WTC11 (cell line): ENCODE measurements around the gene ASXL3. TPM values are rescaled to one million over a fixed set of nuclear protein-coding genes. Genes with fewer than 3 reads are reported as not detected.

Experiments used
- ATAC-seq: fragments of 200-7000 bp; cut with Tn5 transposase; 2 replicates; pipeline ENCODE4 v1.10.0; 2021; ENCODE audit warnings: mild to moderate bottlenecking, moderate library complexity
- CTCF ChIA-PET: fragments of 300-600 bp; sonication (Branson Sonifier 250); formaldehyde crosslinking; loops from one replicate; lab custom pipeline; 2021; ENCODE audit warnings: antibody characterized with exemption; lab: Charles Lee
- POLR2A ChIA-PET: fragments of 350-600 bp; sonication (Branson Sonifier 250); formaldehyde crosslinking; loops from one replicate; lab custom pipeline; 2021; ENCODE audit warnings: antibody characterized with exemption; lab: Charles Lee
- DNase-seq: peaks from one replicate; pipeline ENCODE4 v3.0.0; 2021; ENCODE audit warnings: low spot score
- H3K27ac Mint-ChIP-seq: 2 replicates; pipeline ENCODE4 v1.8.0; 2021; ENCODE audit warnings: mixed read lengths
- H3K27me3 Mint-ChIP-seq: 2 replicates; pipeline ENCODE4 v1.8.0; 2021; ENCODE audit warnings: low read depth, mild to moderate bottlenecking, moderate library complexity, mixed read lengths
- H3K36me3 Mint-ChIP-seq: 2 replicates; pipeline ENCODE4 v1.8.0; 2021; ENCODE audit warnings: mixed read lengths
- H3K4me1 Mint-ChIP-seq: 2 replicates; pipeline ENCODE4 v1.8.0; 2022; ENCODE audit warnings: mixed read lengths
- H3K4me3 Mint-ChIP-seq: 2 replicates; pipeline ENCODE4 v1.8.0; 2021; ENCODE audit warnings: mild to moderate bottlenecking, moderate library complexity, mixed read lengths
- H3K9me3 Mint-ChIP-seq: 2 replicates; pipeline ENCODE4 v1.8.0; 2021; ENCODE audit warnings: mixed read lengths
- CBFB ChIP-seq: sonication (generic); formaldehyde crosslinking; IDR thresholded peaks from 2 replicates; pipeline ENCODE4 v1.8.1; 2022; ENCODE audit warnings: mild to moderate bottlenecking, low read depth, missing genetic modification reagents
- ELF4 ChIP-seq: sonication (generic); formaldehyde crosslinking; IDR thresholded peaks from 2 replicates; pipeline ENCODE4 v1.8.1; 2022; ENCODE audit warnings: low read depth, mild to moderate bottlenecking, moderate library complexity, missing genetic modification reagents
- FOXK1 ChIP-seq: sonication (generic); formaldehyde crosslinking; IDR thresholded peaks from 2 replicates; pipeline ENCODE4 v1.8.0; 2022; ENCODE audit warnings: mild to moderate bottlenecking, moderate library complexity, missing genetic modification reagents
- GABPB1 ChIP-seq: sonication (generic); formaldehyde crosslinking; IDR thresholded peaks from 2 replicates; pipeline ENCODE4 v1.8.1; 2023; ENCODE audit warnings: mild to moderate bottlenecking, missing genetic modification reagents
- GRHL2 ChIP-seq: fragments of 250-450 bp; sonication (Bioruptor Pico); IDR thresholded peaks from 2 replicates; pipeline ENCODE4 v1.8.0; 2022; ENCODE audit warnings: mild to moderate bottlenecking, moderate library complexity; ENCODE audit not compliant: insufficient replicate concordance, severe bottlenecking
- KAT7 ChIP-seq: sonication (generic); formaldehyde crosslinking; IDR thresholded peaks from 2 replicates; pipeline ENCODE4 v1.8.1; 2023; ENCODE audit warnings: missing genetic modification reagents, mild to moderate bottlenecking, borderline replicate concordance
- MYBL2 ChIP-seq: sonication (generic); formaldehyde crosslinking; IDR thresholded peaks from 2 replicates; pipeline ENCODE4 v1.8.1; 2023; ENCODE audit warnings: mild to moderate bottlenecking, moderate library complexity, missing genetic modification reagents
- RORB ChIP-seq: fragments of 250-450 bp; sonication (Bioruptor Pico); IDR thresholded peaks from 2 replicates; pipeline ENCODE4 v1.9.0; 2021; ENCODE audit warnings: mild to moderate bottlenecking
- TP53 ChIP-seq: sonication (generic); formaldehyde crosslinking; IDR thresholded peaks from 2 replicates; pipeline ENCODE4 v1.8.1; 2023; ENCODE audit warnings: mild to moderate bottlenecking, missing genetic modification reagents
- ZBTB21 ChIP-seq: sonication (generic); formaldehyde crosslinking; IDR thresholded peaks from 2 replicates; pipeline ENCODE4 v1.8.1; 2023; ENCODE audit warnings: mild to moderate bottlenecking, missing genetic modification reagents, borderline replicate concordance
- ZNF317 ChIP-seq: sonication (generic); formaldehyde crosslinking; IDR thresholded peaks from 2 replicates; pipeline ENCODE4 v1.8.1; 2023; ENCODE audit warnings: low read depth, mild to moderate bottlenecking, moderate library complexity, missing genetic modification reagents, borderline replicate concordance
- ZNF423 ChIP-seq: fragments of 250-450 bp; sonication (Bioruptor Pico); IDR thresholded peaks from 2 replicates; pipeline ENCODE4 v2.1.2; 2022; ENCODE audit warnings: mild to moderate bottlenecking, moderate library complexity
- ZNF671 ChIP-seq: fragments of 250-450 bp; sonication (Bioruptor Pico); IDR thresholded peaks from 2 replicates; pipeline ENCODE4 v1.8.0; 2021; ENCODE audit warnings: mild to moderate bottlenecking
- total RNA-seq: library from RNA; stranded (reverse); gene quantifications from 3 replicates; pipeline ENCODE4 v1.2.3, GENCODE V29; 2021
- TF ChIP-seq, protein P1 (sequence below): sonication (generic); formaldehyde crosslinking; IDR thresholded peaks from 2 replicates; pipeline ENCODE4 v1.8.0; 2022; ENCODE audit warnings: mild to moderate bottlenecking, missing genetic modification reagents
- TF ChIP-seq, protein P2 (sequence below): fragments of 250-450 bp; sonication (Bioruptor Pico); conservative IDR thresholded peaks from 2 replicates; pipeline ENCODE4 v1.9.0; 2021; ENCODE audit warnings: mild to moderate bottlenecking
- TF ChIP-seq, protein P3 (sequence below): sonication (generic); formaldehyde crosslinking; IDR thresholded peaks from 2 replicates; pipeline ENCODE4 v1.8.1; 2023; ENCODE audit warnings: mild to moderate bottlenecking, moderate library complexity, missing genetic modification reagents
- TF ChIP-seq, protein P4 (sequence below): fragments of 250-450 bp; sonication (Bioruptor Pico); IDR thresholded peaks from 2 replicates; pipeline ENCODE4 v1.9.0; 2021; ENCODE audit warnings: mild to moderate bottlenecking
- TF ChIP-seq, protein P5 (sequence below): sonication (generic); formaldehyde crosslinking; IDR thresholded peaks from 2 replicates; pipeline ENCODE4 v1.8.0; 2023; ENCODE audit warnings: missing genetic modification reagents, mild to moderate bottlenecking, borderline replicate concordance
- TF ChIP-seq, protein P6 (sequence below): sonication (generic); formaldehyde crosslinking; IDR thresholded peaks from 2 replicates; pipeline ENCODE4 v1.8.0; 2022; ENCODE audit warnings: mild to moderate bottlenecking, missing genetic modification reagents
- TF ChIP-seq, protein P7 (sequence below): sonication (generic); formaldehyde crosslinking; IDR thresholded peaks from 2 replicates; pipeline ENCODE4 v1.8.1; 2023; ENCODE audit warnings: mild to moderate bottlenecking, missing genetic modification reagents, moderate library complexity

ASXL3 gene
- total RNA-seq, 1 experiment from 2014 or later = 0.35 TPM

DNA sequence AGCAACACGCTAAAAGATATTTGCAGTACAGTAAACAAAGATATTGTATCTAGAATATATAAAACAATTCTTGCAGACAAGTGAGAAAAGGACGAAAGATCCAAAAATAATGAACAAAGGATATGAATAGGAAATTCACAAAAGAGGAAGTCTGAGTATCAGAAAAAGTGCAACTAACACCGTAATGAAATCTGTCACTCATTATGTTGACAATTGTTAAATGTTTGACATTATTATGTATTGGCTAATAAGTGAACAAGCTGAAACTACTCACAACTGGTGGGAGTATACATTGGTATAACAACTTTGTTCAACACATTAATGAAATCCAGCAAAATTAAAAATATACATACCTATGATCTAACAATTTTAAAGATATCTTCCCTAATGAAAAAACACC lies 36.7 kb upstream of the ASXL3 start:
- H3K36me3 Mint-ChIP-seq = no peaks in the 10 kb centered on the region
- H3K9me3 Mint-ChIP-seq = peaks cover 4% of the 10 kb centered on the region
- H3K4me1 Mint-ChIP-seq = peaks cover 12% of the 10 kb centered on the region
- POLR2A ChIA-PET = no interaction called here
- no peak overlapping the region for H3K4me3 Mint-ChIP-seq
- no peak for TF ChIP-seq ZNF671
- TF ChIP-seq CBFB (CRISPR knock-in tag) = no peak
- TF ChIP-seq GRHL2 = no peak
- TF ChIP-seq ZBTB21 (CRISPR knock-in tag) = no peak
- TF ChIP-seq, protein P1, sequence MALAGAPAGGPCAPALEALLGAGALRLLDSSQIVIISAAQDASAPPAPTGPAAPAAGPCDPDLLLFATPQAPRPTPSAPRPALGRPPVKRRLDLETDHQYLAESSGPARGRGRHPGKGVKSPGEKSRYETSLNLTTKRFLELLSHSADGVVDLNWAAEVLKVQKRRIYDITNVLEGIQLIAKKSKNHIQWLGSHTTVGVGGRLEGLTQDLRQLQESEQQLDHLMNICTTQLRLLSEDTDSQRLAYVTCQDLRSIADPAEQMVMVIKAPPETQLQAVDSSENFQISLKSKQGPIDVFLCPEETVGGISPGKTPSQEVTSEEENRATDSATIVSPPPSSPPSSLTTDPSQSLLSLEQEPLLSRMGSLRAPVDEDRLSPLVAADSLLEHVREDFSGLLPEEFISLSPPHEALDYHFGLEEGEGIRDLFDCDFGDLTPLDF (CRISPR knock-in tag) = no peak
- TF ChIP-seq ZNF317 (CRISPR knock-in tag) = no peak
- TF ChIP-seq, protein P2, sequence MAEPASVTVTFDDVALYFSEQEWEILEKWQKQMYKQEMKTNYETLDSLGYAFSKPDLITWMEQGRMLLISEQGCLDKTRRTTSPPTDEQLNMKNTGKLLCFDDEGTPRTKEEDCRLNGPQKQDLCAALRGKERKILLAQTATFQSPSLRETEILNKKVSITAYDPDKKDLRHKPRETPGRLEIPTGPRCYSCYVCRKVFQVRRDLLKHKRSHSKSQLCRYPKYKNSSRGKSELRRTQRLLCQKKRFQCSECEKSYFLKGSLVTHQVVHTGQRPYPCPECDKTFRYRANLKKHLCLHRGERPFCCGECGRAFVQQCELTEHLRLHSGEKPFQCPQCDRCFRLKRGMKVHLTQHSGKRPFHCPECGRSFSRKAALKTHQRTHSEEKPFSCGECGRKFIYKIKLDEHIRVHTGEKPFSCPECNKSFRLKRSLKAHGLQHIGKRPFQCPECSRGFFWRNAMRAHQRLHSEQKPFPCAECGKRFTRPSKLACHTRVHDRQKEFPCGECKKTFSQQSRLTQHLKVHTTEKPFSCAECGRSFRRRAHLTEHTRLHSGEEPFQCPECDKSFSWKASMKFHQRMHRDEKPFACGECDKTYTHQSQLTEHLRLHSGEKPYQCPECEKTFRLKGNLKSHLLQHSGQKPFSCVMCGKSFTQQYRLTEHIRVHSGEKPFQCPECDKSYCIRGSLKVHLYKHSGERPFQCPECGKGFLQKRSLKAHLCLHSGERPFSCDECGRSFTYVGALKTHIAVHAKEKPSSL (CRISPR knock-in tag) = no peak
- no peak for TF ChIP-seq GABPB1 (CRISPR knock-in tag)
- no peak for TF ChIP-seq ZNF423 (CRISPR knock-in tag)
- no peak for ATAC-seq
- H3K27ac Mint-ChIP-seq = no peak overlapping the region
- H3K27me3 Mint-ChIP-seq = no peaks in the 10 kb centered on the region
- DNase-seq = no peak
- CTCF ChIA-PET = no interaction called here

DNA sequence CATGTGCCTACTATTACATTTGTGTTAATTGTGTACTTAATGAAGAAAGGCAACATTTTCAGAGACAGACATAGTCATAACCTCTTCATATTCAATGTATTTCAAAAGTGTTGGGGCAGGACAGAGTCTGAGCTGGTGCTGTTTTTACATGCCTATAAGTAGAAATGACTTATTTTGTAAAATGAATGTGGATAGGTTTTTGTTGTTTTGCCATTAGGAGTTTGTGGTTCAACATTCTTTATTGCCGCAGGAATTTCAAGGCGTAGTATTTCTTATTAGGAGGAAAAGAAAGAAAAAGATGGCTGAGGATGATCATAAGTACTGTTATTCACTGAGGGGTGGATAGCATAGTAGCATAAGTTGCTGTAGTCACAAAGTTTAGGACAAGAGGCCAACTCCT lies 21.2 kb upstream of the ASXL3 start:
- Mint-ChIP-seq H3K4me1 (peaks cover 6% of the 10 kb centered on the region), H3K4me3 (no peak overlapping the region), H3K27ac (no peak overlapping the region), H3K27me3 (no peaks in the 10 kb centered on the region), H3K36me3 (no peaks in the 10 kb centered on the region), H3K9me3 (peaks cover 2% of the 10 kb centered on the region)
- DNase-seq (no peak), ATAC-seq (no peak)
- CTCF ChIA-PET = no interaction called here
- POLR2A ChIA-PET = no interaction called here
- TF ChIP-seq TP53 (no peak), ZNF423 (CRISPR knock-in tag) (no peak)

DNA sequence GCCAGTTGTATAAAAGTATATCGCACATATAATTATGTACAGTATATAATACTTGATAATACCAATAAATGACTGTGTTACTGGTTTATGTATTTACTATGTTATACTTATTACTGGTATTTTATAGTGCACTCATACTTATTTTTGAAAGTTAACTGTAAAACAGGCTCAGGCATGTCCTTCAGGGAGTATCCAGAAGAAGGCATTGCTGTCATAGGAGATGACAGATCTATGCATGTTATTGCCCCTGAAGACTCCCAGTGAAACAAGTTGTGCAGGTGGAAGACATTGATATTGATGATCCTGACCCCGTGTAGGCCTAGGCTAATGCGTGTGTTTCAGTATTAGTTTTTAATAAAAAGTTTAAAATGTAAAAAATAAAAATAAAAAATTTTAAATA lies 20.3 kb upstream of the ASXL3 start:
- POLR2A ChIA-PET = no interaction called here
- CTCF ChIA-PET = no interaction called here
- Mint-ChIP-seq H3K4me3 (no peak overlapping the region), H3K4me1 (peaks cover 6% of the 10 kb centered on the region), H3K9me3 (peaks cover 5% of the 10 kb centered on the region), H3K27ac (no peak overlapping the region), H3K36me3 (no peaks in the 10 kb centered on the region), H3K27me3 (no peaks in the 10 kb centered on the region)
- ATAC-seq (no peak), DNase-seq (no peak)
- TF ChIP-seq KAT7 (no peak), RORB (CRISPR knock-in tag) (no peak), ELF4 (CRISPR knock-in tag) (no peak), MYBL2 (CRISPR knock-in tag) (no peak), FOXK1 (CRISPR knock-in tag) (no peak)
- TF ChIP-seq, protein P3, sequence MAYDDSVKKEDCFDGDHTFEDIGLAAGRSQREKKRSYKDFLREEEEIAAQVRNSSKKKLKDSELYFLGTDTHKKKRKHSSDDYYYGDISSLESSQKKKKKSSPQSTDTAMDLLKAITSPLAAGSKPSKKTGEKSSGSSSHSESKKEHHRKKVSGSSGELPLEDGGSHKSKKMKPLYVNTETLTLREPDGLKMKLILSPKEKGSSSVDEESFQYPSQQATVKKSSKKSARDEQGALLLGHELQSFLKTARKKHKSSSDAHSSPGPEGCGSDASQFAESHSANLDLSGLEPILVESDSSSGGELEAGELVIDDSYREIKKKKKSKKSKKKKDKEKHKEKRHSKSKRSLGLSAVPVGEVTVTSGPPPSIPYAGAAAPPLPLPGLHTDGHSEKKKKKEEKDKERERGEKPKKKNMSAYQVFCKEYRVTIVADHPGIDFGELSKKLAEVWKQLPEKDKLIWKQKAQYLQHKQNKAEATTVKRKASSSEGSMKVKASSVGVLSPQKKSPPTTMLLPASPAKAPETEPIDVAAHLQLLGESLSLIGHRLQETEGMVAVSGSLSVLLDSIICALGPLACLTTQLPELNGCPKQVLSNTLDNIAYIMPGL (CRISPR knock-in tag) = no peak
- TF ChIP-seq, protein P4, sequence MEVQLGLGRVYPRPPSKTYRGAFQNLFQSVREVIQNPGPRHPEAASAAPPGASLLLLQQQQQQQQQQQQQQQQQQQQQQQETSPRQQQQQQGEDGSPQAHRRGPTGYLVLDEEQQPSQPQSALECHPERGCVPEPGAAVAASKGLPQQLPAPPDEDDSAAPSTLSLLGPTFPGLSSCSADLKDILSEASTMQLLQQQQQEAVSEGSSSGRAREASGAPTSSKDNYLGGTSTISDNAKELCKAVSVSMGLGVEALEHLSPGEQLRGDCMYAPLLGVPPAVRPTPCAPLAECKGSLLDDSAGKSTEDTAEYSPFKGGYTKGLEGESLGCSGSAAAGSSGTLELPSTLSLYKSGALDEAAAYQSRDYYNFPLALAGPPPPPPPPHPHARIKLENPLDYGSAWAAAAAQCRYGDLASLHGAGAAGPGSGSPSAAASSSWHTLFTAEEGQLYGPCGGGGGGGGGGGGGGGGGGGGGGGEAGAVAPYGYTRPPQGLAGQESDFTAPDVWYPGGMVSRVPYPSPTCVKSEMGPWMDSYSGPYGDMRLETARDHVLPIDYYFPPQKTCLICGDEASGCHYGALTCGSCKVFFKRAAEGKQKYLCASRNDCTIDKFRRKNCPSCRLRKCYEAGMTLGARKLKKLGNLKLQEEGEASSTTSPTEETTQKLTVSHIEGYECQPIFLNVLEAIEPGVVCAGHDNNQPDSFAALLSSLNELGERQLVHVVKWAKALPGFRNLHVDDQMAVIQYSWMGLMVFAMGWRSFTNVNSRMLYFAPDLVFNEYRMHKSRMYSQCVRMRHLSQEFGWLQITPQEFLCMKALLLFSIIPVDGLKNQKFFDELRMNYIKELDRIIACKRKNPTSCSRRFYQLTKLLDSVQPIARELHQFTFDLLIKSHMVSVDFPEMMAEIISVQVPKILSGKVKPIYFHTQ (CRISPR knock-in tag) = no peak
- TF ChIP-seq, protein P5, sequence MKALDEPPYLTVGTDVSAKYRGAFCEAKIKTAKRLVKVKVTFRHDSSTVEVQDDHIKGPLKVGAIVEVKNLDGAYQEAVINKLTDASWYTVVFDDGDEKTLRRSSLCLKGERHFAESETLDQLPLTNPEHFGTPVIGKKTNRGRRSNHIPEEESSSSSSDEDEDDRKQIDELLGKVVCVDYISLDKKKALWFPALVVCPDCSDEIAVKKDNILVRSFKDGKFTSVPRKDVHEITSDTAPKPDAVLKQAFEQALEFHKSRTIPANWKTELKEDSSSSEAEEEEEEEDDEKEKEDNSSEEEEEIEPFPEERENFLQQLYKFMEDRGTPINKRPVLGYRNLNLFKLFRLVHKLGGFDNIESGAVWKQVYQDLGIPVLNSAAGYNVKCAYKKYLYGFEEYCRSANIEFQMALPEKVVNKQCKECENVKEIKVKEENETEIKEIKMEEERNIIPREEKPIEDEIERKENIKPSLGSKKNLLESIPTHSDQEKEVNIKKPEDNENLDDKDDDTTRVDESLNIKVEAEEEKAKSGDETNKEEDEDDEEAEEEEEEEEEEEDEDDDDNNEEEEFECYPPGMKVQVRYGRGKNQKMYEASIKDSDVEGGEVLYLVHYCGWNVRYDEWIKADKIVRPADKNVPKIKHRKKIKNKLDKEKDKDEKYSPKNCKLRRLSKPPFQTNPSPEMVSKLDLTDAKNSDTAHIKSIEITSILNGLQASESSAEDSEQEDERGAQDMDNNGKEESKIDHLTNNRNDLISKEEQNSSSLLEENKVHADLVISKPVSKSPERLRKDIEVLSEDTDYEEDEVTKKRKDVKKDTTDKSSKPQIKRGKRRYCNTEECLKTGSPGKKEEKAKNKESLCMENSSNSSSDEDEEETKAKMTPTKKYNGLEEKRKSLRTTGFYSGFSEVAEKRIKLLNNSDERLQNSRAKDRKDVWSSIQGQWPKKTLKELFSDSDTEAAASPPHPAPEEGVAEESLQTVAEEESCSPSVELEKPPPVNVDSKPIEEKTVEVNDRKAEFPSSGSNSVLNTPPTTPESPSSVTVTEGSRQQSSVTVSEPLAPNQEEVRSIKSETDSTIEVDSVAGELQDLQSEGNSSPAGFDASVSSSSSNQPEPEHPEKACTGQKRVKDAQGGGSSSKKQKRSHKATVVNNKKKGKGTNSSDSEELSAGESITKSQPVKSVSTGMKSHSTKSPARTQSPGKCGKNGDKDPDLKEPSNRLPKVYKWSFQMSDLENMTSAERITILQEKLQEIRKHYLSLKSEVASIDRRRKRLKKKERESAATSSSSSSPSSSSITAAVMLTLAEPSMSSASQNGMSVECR (CRISPR knock-in tag) = no peak
- TF ChIP-seq, protein P6, sequence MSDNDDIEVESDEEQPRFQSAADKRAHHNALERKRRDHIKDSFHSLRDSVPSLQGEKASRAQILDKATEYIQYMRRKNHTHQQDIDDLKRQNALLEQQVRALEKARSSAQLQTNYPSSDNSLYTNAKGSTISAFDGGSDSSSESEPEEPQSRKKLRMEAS (CRISPR knock-in tag) = no peak
- TF ChIP-seq, protein P7, sequence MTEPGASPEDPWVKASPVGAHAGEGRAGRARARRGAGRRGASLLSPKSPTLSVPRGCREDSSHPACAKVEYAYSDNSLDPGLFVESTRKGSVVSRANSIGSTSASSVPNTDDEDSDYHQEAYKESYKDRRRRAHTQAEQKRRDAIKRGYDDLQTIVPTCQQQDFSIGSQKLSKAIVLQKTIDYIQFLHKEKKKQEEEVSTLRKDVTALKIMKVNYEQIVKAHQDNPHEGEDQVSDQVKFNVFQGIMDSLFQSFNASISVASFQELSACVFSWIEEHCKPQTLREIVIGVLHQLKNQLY (CRISPR knock-in tag) = no peak
